Body of pancreas (tissue), 4 donors: ENCODE measurements around the gene MYO5A. TPM values are rescaled to one million over a fixed set of nuclear protein-coding genes. Genes with fewer than 3 reads are reported as not detected.
A peak's percentile ranks its signal among the peaks of the same experiment; 100 is the strongest.

Source experiments
- ATAC-seq: fragments of 150-250 bp; one replicate; pipeline ENCODE4 v1.9.1; 2016
- DNase-seq, 4 donors: peaks; one replicate each; pipeline ENCODE4 v3.0.0-alpha.2; 2019
- H3K27ac ChIP-seq, 4 donors: fragments of 200-600 bp; sonication (generic); 1 replicate in 3 of 4; 2 replicates in 1 of 4; pipeline versions ENCODE4 v1.5.1 to v1.6.1; 2016 to 2019; ENCODE audit warnings: mild to moderate bottlenecking in 1 of 4, mixed read lengths in 1 of 4, moderate library complexity in 1 of 4
- H3K27me3 ChIP-seq, 2 donors: fragments of 200-600 bp; sonication (generic); one replicate each; pipeline ENCODE4 v1.6.0; 2016; ENCODE audit warnings: mild to moderate bottlenecking in 1 of 2
- H3K36me3 ChIP-seq, 2 donors: fragments of 200-600 bp; sonication (generic); replicated peaks in 1 of 2; 2 replicates each; pipeline ENCODE4 v1.5.1; 2016; ENCODE audit warnings: low read depth in 2 of 2; ENCODE audit not compliant: insufficient read depth in 1 of 2
- H3K4me1 ChIP-seq: fragments of 200-600 bp; sonication (generic); one replicate; pipeline ENCODE4 v1.6.0; 2016
- H3K4me3 ChIP-seq, 2 donors: fragments of 200-600 bp; sonication (generic); 1 replicate in 1 of 2; 2 replicates in 1 of 2; pipeline ENCODE4 v1.5.1; 2016 to 2019
- H3K9me3 ChIP-seq, 3 donors: fragments of 200-600 bp; sonication (generic); 1 replicate in 2 of 3; 2 replicates in 1 of 3; pipeline ENCODE4 v1.5.1; 2016
- CTCF ChIP-seq, 7 experiments: fragments of 450-650 bp in 4 of 7; fragments of 200-600 bp in 3 of 7; sonication (generic) in 3 of 7; IDR thresholded peaks; one replicate each; pipeline ENCODE4 v1.5.1; 2016 to 2019; ENCODE audit warnings: antibody characterized with exemption in 7 of 7
- POLR2A ChIP-seq, 3 donors: fragments of 450-650 bp; IDR thresholded peaks; one replicate each; pipeline ENCODE4 v1.6.1; 2016; ENCODE audit warnings: antibody characterized with exemption in 3 of 3, mild to moderate bottlenecking in 2 of 3
- WGBS, 2 donors: methylation state at CpG; one replicate each; pipeline ENCODE4 v1.1.5; 2017; 5-methylcytosine and 5-hydroxymethylcytosine counted together
- intact Hi-C: fragments of 100-400 bp; cut with DNase I; formaldehyde crosslinking; loops from one replicate; pipeline ENCODE4 v1.15.1; 2023
- total RNA-seq, 2 donors: library from RNA; depleted of rRNA; stranded (reverse); fragments of >200 nt; gene quantifications; one replicate each; pipeline ENCODE4 v1.1.0, GENCODE V29; 2016

MYO5A gene
- total RNA-seq, 2 donors from 2014 or later = 8.2 to 11.9 TPM

- Histone ChIP-seq H3K4me1 (no peaks in the 10 kb centered on the region), H3K9me3 (no peaks in the 10 kb centered on the region), H3K27ac (peak overlapping the region in 1 of 4 donors; percentile 35), H3K36me3 (no peaks in the 10 kb centered on the region), H3K27me3 (no peaks in the 10 kb centered on the region), H3K4me3 (no peak overlapping the region)
- intact Hi-C loops = no loop called here
- WGBS, 2 donors = 70 to 82% methylated on average over 3 of the region's 3 CpGs
- peak in 1 of 4 donors; percentile 24 for DNase-seq
- no peak for ATAC-seq
- TF ChIP-seq CTCF (IDR thresholded peaks at IDR 0.05) (no peak), POLR2A (IDR thresholded peaks at IDR 0.05) (peak in 1 of 3 donors; percentile 22)
These were observed 45.0 kb downstream of the MYO5A start for GRCh38 chr15:52483707-52484106.

DNA sequence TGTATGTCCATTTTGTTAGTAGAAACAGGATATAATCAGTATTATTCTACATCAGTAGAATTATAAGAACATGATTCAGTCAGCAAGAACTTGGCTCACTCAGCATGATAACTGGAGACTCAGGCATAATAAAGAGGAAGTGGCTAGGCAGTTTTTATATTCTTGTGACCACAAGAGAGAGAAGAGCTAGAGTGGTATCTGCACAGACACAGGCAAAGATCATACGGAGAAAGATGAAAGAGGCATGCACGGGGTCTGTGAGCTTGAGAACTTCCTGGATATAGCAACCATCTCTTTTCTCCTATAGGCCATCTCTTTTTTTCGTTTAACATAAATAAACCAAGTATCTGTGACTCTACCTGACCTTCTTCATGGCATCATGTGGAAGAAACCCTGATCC lies 46.8 kb downstream of the MYO5A start:
- TF ChIP-seq CTCF (IDR thresholded peaks at IDR 0.05) (no peak), POLR2A (IDR thresholded peaks at IDR 0.05) (no peak)
- DNase-seq = peak in 2 of 4 donors; percentile 9 to 53
- no peak for ATAC-seq
- Histone ChIP-seq H3K27me3 (no peaks in the 10 kb centered on the region), H3K9me3 (no peaks in the 10 kb centered on the region), H3K4me3 (no peak overlapping the region), H3K36me3 (no peaks in the 10 kb centered on the region), H3K4me1 (no peaks in the 10 kb centered on the region), H3K27ac (peak overlapping the region in 1 of 4 donors; percentile 55)
- 70 to 86% methylated on average over 3 of the region's 3 CpGs for WGBS, 2 donors
- intact Hi-C loops = no loop called here

GRCh38 chr15:52480990-52481389 lies 47.7 kb downstream of the MYO5A start:
- H3K27me3 ChIP-seq = no peaks in the 10 kb centered on the region
- TF ChIP-seq POLR2A (IDR thresholded peaks at IDR 0.05) (no peak), CTCF (IDR thresholded peaks at IDR 0.05) (no peak)
- intact Hi-C loops = no loop called here
- H3K27ac ChIP-seq = no peak overlapping the region
- H3K4me3 ChIP-seq = no peak overlapping the region
- DNase-seq = no peak
- H3K4me1 ChIP-seq = no peaks in the 10 kb centered on the region
- WGBS, 2 donors = 67 to 76% methylated on average over 1 of the region's 1 CpG
- no peaks in the 10 kb centered on the region for H3K9me3 ChIP-seq
- H3K36me3 ChIP-seq = no peaks in the 10 kb centered on the region
- no peak for ATAC-seq

DNA sequence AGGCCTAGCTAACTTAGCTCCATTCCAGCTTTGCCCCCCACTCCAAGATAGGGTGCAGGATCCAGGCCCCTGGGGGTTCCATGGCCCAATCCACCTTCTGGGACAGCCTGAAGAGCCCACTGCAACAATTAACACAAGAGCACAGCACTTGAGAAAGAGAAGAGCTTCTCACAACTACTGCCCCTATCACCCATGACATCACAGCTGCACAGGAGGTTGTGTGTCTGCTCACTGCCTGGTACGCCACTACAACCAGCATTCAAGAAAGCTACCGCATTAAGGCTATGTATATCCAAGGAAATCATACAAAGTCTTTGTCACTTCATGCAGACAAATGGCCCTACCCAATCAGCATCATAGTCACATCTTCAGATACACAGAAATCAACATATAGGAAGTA lies 62.0 kb downstream of the MYO5A start:
- no peaks in the 10 kb centered on the region for H3K36me3 ChIP-seq
- no peak overlapping the region for H3K27ac ChIP-seq
- WGBS, 2 donors = 97% methylated on average over 2 of the region's 2 CpGs
- no peak overlapping the region for H3K4me3 ChIP-seq
- no peak for DNase-seq
- ATAC-seq = no peak
- no peak for TF ChIP-seq CTCF (IDR thresholded peaks at IDR 0.05)
- TF ChIP-seq POLR2A (IDR thresholded peaks at IDR 0.05) = no peak
- no peaks in the 10 kb centered on the region for H3K27me3 ChIP-seq
- no peaks in the 10 kb centered on the region for H3K9me3 ChIP-seq
- intact Hi-C loops = no loop called here
- no peaks in the 10 kb centered on the region for H3K4me1 ChIP-seq

- Histone ChIP-seq H3K9me3 (no peaks in the 10 kb centered on the region), H3K27me3 (no peaks in the 10 kb centered on the region), H3K4me3 (no peak overlapping the region), H3K27ac (no peak overlapping the region), H3K36me3 (no peaks in the 10 kb centered on the region), H3K4me1 (no peaks in the 10 kb centered on the region)
- DNase-seq = peak in 2 of 4 donors; percentile 11 to 56
- intact Hi-C loops = no loop called here
- ATAC-seq = no peak
- WGBS, 2 donors = 91 to 94% methylated on average over 2 of the region's 2 CpGs
- TF ChIP-seq POLR2A (IDR thresholded peaks at IDR 0.05) (no peak), CTCF (IDR thresholded peaks at IDR 0.05) (no peak)
These were observed 62.5 kb downstream of the MYO5A start for GRCh38 chr15:52466134-52466701.
